Omental fat pad (tissue), 4 donors: ENCODE results near the gene TIMM44. TPM values are rescaled to one million over a fixed set of nuclear protein-coding genes. Genes with fewer than 3 reads are reported as not detected.

Experiments used
- ATAC-seq: fragments of 150-250 bp; one replicate; pipeline ENCODE4 v1.9.1; 2016; ENCODE audit warnings: mild to moderate bottlenecking, moderate library complexity; ENCODE audit not compliant: low FRiP score
- DNase-seq: peaks from one replicate; pipeline ENCODE4 v3.0.0-alpha.2; 2019; ENCODE audit warnings: low spot score
- CTCF ChIP-seq, 3 donors: fragments of 450-650 bp; IDR thresholded peaks; one replicate each; pipeline ENCODE4 v1.5.1; 2016 to 2017; ENCODE audit warnings: antibody characterized with exemption in 3 of 3, mild to moderate bottlenecking in 3 of 3, moderate library complexity in 2 of 3
- total RNA-seq, 4 donors: library from RNA; depleted of rRNA; stranded (reverse); fragments of >200 nt; gene quantifications; one replicate each; pipeline ENCODE4 v1.1.0, GENCODE V29; 2016

TIMM44 gene
- total RNA-seq, 4 donors from 2014 or later: 44.3 to 53.3 (median 47.6) TPM

- ATAC-seq (no peak), DNase-seq (no peak)
- TF ChIP-seq CTCF (IDR thresholded peaks at IDR 0.05): no peak
Observed at GRCh38 chr19:7985481-7985911, 42.0 kb upstream of the TIMM44 start.

GRCh38 chr19:7983995-7984837 lies 40.8 kb upstream of the TIMM44 start:
- no peak for ATAC-seq
- no peak for DNase-seq
- TF ChIP-seq CTCF (IDR thresholded peaks at IDR 0.05): no peak

- ATAC-seq (no peak), DNase-seq (no peak)
- no peak for TF ChIP-seq CTCF (IDR thresholded peaks at IDR 0.05)
Observed at GRCh38 chr19:7983286-7983950, 40.0 kb upstream of the TIMM44 start.

GRCh38 chr19:7982651-7983099 lies 39.2 kb upstream of the TIMM44 start:
- ATAC-seq: no peak
- DNase-seq: no peak
- no peak for TF ChIP-seq CTCF (IDR thresholded peaks at IDR 0.05)

- ATAC-seq (no peak), DNase-seq (no peak)
- no peak for TF ChIP-seq CTCF (IDR thresholded peaks at IDR 0.05)
Observed at GRCh38 chr19:7982103-7982502, 38.6 kb upstream of the TIMM44 start.

GRCh38 chr19:7981661-7982060 lies 38.2 kb upstream of the TIMM44 start:
- DNase-seq: no peak

More at GRCh38 chr19:7981661-7982060, 38.2 kb upstream of the TIMM44 start:
- TF ChIP-seq CTCF (IDR thresholded peaks at IDR 0.05): no peak
- ATAC-seq: no peak
